RPMI7951 (cell line): ENCODE data around the gene IQSEC1. TPM values are rescaled to one million over a fixed set of nuclear protein-coding genes. Genes with fewer than 3 reads are reported as not detected.

ENCODE experiments used
- DNase-seq: peaks from one replicate; pipeline ENCODE4 v3.0.0-alpha.2; 2012; ENCODE audit warnings: low read depth
- total RNA-seq: library from RNA; depleted of rRNA; stranded (reverse); fragments of >200 nt; shearing (Covaris generic); gene quantifications from 2 replicates; pipeline ENCODE4 v1.2.3, GENCODE V29; 2014

The IQSEC1 gene
- total RNA-seq, 1 experiment from 2014 or later, result 8.1 TPM

DNA sequence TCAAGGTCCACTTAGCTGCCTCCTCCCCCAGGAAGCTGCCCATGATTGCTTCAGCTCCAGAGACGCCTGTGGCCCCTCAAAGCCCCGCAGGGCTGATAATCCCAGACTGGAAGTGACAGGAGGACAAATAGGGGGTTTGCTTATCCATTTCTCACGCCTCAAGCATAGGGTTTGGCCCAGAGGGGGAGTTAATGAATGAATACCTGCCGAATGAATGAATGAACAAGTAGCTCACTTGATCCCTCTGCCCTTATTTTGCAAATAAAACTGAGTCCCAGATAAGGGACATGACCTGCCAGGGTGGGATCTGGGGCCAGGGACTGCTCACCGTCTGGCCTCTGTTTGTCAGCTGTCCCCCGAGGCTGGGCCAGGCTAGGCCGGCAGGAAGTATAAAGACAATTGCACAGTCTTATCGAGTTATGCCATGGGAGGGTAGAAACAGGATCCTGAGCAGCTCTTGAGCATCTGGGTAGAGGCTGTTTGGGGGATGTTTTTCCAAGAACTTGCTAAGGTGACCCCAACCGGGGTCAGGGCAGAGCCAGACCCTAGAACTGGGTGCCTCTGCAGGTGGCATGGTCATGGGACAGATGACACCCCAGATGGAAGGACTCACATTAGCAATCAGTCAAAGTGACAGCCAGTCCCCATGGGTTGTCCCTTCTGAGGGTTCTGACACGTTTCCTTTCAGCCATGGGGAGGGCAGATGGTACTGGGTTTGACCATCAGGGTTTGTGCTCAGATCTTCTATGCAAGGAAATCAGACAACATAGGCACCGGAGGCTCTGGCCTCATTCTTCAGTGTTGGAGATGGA lies 45.0 kb downstream of the IQSEC1 start:
- DNase-seq, result no peak

DNA sequence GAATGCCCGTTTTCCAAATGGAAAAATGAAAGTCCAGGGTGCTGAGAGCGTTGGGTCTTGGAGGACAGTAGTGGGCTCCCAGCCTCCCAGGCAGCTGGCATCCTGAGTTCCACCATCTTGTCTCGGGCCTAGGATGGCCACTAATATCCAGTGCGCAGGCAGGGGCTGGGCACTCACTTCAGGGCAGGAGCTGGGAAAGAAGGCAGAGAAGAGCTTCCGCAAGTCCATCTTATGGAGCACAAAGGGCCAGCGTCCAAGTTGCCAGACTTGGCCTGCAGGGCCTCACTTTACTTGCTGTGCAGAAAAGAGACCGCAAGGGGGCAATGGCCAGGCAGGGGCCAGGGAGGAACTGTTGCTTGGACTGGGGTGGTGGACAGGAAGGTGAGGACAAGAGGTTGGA lies 46.1 kb downstream of the IQSEC1 start:
- DNase-seq, result no peak

DNA sequence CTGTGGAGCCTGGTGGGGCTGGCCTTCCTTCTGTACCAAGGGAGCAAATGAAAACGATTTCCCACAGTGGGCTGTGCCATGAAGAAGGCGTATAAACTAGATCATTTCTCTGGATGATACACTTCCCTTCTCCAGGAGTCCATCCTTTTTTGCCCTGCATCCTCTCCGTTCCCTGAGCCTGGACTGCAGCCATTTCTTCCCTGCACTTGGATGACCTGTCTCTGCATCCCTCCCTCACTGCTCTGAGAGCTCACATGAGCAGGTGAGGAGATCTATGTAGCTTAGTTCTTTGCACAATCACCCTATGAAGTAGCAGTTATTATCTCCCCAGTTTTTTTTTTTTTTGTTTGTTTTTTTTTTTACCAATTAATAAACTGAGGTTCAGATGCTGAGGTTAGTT lies 46.7 kb downstream of the IQSEC1 start:
- no peak for DNase-seq

DNA sequence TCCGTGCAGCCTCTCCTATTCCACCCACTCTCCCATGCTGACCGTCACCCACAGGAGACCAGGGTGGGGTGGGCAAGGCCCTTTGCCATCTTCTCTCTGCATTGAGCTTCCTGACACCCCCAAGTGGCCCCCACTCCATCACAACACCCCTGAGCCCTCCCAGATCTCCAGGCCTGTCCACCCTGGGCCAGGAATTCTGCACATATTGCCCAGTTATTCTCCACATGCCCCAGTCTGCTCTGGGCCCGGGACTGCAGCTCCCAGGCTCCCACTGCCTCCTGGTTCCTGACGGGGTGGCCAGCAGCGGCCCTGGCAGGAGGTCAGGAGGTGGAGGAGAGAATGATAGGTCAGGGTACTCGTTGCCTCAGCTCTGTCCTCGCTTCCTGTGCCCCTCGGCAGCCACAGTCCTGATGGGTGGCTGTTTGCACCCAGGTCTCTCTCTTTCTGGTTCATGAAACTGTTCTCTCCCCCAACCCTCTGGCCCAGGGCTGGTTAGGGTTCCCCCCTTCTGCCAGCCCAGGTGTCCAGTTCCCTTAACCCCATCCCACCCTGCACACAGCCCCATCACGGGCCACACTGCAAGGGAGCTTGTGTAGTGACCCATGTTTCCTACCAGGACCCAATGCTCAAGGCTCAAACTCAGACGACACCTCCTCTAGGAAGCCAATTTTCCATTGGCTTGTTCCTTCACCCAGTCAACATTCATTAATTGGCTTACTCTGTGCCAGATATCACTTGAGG lies 47.3 kb downstream of the IQSEC1 start:
- no peak for DNase-seq

DNA sequence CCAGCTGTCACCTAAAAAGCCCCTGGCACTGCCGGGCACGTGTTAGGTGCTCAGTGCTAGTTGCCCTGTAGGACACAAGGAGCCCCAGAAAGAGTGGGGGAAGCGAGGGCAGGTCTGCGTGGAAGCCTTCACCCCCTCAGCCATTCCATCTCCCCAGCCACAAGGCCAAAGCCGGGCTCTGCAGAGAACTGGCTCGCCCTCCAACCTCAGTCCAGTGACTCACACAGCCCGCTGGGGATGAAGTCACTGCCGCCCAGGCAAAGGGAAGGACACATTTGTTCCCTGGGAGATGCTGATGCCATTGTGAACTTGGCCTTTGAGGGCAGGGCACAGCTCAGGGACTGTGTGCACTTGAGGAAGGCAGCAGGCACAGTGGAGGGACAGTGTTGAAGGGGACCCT lies 48.1 kb downstream of the IQSEC1 start:
- peak; percentile 89 for DNase-seq

DNA sequence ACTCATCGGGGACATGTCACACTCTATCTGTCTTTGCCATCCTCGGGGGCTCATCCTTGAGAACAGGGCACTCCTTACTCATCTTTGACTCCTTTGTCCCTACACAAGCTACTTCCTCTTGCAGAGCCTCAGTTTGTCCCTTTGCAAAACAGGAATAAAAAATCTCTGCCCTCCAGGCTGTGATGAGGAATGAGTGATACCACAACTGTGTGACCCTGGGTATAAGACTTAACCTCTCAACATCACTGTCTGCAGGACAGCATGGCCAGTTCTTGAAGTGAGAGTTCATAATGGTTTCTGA lies 48.5 kb downstream of the IQSEC1 start:
- no peak for DNase-seq

DNA sequence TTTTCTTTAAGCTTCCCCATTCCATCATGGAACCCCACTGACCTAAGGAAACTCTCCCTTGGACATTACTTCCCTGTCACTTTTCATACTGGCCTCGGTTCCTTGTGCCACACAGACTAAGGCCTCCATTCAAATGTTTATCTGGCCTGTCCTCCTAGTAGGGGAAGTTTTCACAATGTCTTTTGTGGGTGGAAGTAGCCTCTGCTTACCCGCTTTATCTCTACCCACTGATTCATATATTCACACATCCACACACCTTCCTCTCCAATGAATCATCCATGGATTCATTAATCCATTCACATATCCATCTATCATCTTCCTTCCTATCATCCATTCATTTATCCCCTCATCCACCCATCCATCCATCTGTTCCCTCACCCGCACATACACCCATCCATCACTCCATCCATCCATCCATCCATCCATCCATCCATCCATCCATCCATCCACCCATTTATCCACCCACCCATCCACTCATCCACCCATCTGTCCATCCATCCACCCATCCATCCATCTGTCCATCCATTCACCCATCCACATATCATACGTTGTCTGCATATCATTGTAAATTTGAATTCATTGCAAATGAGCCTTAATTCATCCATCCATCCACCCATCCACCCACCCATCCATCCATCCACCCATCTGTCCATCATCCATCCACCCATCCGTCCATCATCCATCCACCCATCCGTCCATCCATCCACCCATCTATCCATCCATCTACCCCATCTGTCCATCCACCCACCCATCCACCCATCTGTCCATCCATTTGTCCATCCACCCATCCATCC lies 49.1 kb downstream of the IQSEC1 start:
- DNase-seq, result no peak

DNA sequence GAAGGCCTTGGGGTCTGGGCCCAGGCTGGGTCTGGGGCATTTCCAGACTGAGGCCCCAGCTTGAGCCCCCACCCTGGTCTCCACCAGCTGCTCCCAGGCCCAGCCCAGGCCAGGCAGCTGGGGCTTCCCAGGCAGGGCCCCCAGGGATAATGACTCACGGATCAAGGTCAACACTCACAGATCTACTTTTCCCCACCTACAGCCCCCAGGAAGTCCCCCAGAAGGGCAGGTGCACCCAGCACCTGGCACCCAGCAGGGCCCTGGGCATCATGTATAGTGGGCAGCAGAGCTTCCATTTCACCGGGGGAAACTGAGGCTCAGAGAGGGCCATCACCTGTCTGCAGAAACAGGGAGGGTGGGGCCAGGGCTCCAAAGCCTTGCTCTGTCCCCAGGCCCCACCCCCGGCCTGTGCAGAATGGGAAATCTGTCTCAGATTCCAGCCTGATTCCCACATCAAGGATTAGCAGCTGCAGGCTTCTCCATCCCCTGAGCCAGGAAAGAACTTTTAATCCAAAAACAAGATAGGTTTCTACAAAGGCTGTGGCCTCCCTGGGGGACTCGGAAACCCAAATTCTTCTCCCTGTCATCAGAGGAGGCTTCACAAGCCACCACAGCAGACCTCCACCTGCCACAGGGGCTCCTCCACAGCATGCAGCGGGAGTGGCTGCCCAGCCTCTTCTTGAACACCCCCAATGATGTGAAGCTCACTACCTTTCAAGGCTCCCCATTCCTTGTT lies 49.8 kb downstream of the IQSEC1 start:
- peak; percentile 87 for DNase-seq

DNA sequence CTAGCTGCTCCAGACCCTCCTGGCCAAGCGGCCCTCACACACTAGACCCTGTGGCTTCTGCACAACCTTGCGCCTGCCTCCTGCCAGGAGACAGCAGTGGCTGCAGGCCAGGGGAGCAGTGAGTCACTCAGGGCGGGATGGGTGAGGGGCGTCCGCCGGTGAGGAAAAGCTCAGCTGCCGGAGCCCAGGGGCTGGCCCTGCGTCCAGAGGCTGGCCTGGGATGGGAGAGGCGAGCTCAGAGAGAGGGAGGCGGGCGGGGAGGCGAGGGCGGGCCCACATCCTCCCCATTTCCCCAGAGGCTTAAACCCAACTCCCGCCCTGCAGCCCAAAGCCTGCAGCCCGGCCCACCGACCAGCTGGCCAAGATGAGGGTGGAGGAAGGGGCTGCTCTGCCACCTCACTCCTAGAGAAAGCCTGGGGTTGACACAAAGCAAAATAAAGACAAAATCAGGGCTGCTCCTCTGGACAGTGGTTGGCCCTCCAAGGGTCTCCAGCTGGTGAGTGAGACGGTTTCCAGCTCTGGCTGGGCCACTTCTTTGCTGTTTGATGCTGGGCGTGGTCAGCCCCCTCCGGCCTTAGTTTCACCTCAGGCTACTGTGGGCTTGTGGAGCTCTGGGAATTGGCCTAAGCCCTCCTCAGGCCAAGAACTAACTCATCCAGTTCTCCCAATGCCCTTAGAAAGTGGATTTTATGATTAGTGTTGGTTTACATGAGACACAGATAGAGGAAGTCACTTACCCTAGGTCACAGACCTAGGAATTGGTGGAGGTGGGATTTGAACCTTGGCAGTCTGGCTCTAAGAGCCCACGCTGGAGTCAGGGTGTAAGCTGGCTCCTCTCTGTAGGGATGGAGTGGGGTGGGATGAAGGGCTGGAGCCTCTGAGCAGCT lies 50.6 kb downstream of the IQSEC1 start:
- DNase-seq, result peak; percentile 96

DNA sequence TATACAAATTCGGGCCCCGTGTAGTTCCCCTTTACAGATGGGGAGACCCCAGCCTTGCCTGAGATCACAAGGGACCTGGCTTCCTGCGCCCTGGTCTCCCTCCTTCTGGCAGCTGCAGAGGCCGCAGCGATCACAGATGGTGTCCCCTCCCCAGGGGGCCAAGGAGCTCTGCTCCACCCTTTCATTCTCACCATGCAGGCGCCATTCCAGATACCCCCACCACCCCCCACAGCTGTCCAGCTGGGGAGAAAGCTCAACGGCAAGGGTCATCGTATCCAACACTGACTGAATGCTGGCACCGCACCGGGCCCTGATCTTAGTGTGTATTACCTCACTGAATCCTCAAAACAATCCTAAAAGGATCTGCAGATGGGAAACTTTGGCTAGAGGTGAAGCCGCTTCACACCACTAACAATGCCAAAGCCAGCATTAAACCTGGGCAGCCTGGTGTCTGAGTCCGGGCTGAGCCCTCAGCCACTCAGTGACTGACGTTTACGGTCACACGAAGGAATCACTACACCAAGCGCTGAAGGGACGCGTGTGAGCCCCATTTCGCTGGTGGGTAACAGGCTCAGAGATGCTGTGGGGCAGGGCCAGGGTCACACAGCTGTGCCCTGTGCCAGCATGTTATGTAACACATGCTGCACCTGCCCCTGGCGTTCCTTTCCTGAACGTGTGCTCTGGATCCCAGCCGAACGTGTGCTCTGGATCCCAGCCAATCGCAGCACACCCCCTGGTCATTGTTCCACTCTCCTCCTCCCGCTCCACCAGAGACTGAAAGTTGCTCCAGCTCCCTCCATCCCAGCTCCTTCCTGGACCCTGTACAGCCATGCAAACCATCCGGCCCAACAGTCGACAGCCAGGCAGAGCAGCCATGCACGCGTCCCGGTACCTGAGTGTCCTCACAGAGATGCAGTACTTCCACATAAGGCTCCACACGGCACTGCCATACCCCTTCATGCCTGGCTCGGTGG lies 51.8 kb downstream of the IQSEC1 start:
- no peak for DNase-seq

DNA sequence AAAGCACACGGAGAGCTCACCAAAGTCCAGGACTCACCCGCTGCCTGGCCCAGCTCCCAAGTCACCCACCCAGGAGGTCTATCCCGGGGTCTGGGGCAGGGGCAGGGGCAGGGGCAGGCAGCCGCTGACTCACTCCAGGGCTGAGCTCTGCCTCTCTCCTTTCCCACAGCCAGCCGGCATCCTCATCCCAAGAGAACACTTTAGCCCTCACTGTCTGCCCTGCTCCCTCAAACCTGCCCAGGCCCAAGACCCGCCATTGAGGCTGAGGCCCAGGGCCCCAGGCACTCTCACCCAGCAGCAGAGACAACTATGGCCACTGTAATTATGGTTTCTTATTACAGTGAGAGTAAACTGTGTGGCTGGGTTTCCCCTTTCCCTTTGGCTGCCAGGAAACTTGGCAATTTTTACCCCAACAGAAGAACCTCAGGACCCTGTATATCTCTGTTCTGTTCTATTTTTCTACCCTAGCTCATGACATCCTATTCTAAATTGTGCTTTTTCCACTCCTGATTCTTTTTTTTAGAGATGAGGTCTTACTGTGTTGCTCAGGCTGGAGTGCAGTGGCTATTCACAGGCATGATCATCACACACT lies 53.0 kb downstream of the IQSEC1 start:
- peak; percentile 39 for DNase-seq

DNA sequence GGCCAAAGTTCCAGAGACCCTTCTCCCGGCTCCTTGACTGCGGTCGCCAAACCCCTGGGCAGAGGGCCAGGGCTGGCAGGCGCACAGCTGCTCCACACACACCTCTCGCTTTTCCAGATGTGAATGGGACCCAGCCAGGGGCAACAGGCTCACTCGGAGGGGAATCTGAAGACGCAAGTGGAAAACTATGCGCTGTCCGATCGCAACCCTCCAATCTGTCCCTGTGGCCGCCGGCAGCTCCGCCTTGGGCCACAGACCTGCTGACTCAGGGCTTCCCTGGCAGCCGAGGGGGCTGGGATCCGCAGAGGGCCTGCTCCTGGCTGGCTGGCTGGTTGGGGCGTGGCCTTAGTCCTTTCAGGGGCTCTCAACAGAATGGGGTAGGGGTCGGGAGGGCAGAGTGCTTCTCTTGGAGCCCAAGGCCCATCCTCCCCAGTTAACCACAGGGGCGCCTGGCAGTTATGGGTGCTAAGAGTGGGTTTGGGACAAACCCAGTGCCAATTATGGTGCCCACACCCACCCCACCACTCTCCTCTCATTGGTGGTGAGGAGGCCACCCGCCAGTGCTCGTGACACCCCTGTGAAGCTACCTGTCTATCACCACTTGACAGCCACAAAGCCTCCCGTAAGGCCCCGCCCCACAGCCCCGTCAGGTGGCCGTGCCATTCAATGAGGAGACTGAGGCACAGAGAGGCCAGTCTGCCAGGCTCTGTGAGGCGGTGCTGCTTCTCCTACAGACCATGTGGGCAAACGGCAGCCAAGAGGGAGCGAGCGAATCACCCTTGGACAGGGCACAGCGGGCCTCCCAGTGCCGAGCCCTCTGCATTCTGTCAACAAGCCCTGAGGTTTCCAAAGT lies 53.8 kb downstream of the IQSEC1 start:
- peak; percentile 87 for DNase-seq

DNA sequence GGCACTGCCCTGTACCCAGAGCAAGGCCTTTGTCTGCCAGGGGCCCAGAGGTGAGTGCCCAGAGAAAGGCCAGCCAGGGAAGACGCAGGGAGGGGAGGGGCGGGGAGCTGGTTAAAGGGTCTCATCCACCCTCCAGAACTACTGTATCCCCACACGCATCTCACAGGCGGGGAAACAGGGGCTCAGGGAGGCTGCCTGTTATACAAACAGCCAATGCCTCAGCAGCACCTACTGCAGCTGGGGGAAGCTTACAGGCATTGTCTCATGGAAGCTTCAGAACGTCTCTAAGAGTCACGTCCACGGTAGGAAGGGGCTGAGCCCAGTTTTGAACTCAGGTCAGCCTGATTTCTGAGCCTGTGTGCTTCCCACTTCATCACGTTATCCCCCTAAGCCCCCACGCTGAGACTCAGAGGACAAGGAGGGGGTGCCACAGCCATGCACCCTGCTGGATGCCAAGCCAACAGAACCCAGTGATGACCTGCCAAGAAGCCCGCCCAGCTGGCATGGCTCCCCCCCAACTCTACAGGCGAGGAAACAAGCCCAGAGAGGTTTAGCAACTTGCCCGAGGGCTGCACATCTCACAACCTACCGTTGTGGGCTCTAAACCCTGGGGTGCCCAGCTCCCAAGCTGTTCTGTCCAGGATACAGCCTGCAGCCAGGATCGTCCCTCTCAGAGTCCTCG lies 54.5 kb downstream of the IQSEC1 start:
- no peak for DNase-seq

DNA sequence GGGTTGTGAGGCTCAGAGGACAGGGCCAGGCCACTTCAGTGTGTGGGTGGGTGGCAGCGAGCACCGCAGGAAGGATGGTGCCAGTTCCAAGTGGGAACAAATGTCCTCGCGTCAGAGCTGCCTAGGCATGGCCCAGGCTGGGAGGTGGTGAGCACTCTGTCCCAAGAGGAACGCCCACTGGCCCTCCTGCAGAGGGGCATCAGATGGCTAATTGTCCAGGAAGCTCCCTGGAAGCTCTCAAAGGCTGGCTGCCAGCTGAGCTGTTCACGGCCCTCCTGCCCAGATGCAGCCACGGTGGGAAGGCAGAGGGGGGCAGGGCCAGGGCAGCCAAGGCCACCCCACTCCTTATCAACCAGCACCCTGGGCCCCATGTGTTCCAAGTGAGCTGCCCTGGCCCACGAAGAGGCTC lies 55.2 kb downstream of the IQSEC1 start:
- peak; percentile 87 for DNase-seq

DNA sequence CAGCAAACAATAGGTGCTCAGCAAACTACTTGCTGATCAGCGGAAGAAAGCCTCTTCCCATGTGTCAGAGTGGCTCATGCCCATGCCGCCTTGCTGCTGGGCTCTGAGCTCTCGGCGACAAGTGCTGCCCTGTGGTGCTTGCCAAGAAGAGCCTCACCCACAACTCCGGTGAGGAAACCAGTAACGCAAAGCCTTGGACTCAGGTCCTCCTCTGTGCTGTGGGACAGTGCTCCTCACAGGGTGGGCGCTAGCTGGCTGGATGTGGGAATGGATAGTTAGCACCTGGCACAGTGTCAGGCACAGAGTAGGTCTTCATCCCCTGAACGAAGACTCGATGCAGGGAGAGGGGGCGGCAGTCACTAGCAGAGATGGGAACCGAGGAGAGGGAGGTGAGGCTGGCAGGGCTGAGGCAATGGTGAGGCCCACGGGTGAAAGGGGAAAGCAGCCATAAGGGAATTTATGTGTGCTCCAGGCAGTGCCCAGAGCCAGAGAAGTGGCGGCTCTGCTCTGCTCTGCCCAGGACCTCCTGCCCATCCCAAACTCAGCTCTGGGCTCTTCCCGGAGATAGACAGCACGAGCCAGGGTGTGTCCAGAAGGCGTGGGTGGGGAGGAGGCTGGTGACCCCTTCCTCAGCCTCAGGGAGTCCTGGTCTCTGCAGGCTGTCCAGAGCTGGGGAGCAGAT lies 55.7 kb downstream of the IQSEC1 start:
- no peak for DNase-seq

DNA sequence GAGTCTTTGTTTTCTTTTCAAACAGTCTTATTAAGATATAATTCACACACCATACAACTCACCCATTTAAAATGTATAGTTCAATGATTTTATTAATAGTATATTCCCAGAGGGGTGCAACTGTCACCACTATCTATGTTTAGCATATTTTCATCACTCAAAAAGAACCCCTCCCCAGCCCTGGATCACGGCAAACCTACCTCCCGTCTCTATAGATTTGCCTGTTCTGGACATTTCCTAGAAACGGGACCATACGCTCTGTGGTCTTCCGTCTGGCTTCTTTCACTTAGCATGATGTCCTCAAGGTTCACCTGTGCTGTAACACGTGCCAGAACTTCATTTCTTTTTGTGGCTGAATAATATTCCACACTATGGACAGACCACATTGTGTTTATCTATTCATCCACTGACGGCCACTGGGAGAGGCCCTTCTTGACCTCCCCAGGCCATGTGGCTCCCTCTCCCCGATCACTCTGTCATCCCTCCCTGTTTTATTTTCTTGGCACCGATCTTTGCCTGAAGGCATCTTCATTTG lies 56.4 kb downstream of the IQSEC1 start:
- DNase-seq, result no peak
